Measurements from ENCODE around the gene SORCS3.
"Not testable (repeated sequence)": the region's sequence is repeated elsewhere in the genome, so short reads cannot be mapped to it uniquely, and the experiment has no call there.

The SORCS3 gene

GRCh38 chr10:104690959-104691358 lies 49.9 kb downstream of the SORCS3 start:
- no peak for DNase-seq

GRCh38 chr10:104694074-104694473 lies 53.0 kb downstream of the SORCS3 start:
- no peak for DNase-seq

- DNase-seq: not testable (repeated sequence)
These were observed 62.2 kb downstream of the SORCS3 start for GRCh38 chr10:104703262-104703661.

GRCh38 chr10:104706886-104707285 lies 65.8 kb downstream of the SORCS3 start:
- no peak for DNase-seq

- DNase-seq: no peak
These were observed 66.7 kb downstream of the SORCS3 start for GRCh38 chr10:104707602-104708459.

- DNase-seq: no peak
These were observed 70.2 kb downstream of the SORCS3 start for GRCh38 chr10:104711302-104711721.

- not testable (repeated sequence) for DNase-seq
These were observed 89.5 kb downstream of the SORCS3 start for GRCh38 chr10:104730593-104730992.

GRCh38 chr10:104731192-104731591 lies 90.1 kb downstream of the SORCS3 start:
- DNase-seq: no peak

- no peak for DNase-seq
These were observed 91.1 kb downstream of the SORCS3 start for GRCh38 chr10:104732222-104732621.

GRCh38 chr10:104734433-104734832 lies 93.3 kb downstream of the SORCS3 start:
- DNase-seq: no peak

- DNase-seq: no peak
These were observed 94.1 kb downstream of the SORCS3 start for GRCh38 chr10:104735036-104735756.

GRCh38 chr10:104735757-104736391 lies 94.8 kb downstream of the SORCS3 start:
- DNase-seq: no peak

GRCh38 chr10:104741127-104741526 lies 100.0 kb downstream of the SORCS3 start:
- DNase-seq: no peak

GRCh38 chr10:104744052-104744451 lies 103.0 kb downstream of the SORCS3 start:
- DNase-seq: no peak

- no peak for DNase-seq
These were observed 109.2 kb downstream of the SORCS3 start for GRCh38 chr10:104750291-104750690.

- DNase-seq: no peak
These were observed 121.7 kb downstream of the SORCS3 start for GRCh38 chr10:104762793-104763192.

GRCh38 chr10:104766341-104766740 lies 125.3 kb downstream of the SORCS3 start:
- no peak for DNase-seq

- no peak for DNase-seq
These were observed 126.2 kb downstream of the SORCS3 start for GRCh38 chr10:104767282-104767681.

- no peak for DNase-seq
These were observed 126.7 kb downstream of the SORCS3 start for GRCh38 chr10:104767745-104768144.

GRCh38 chr10:104773105-104773504 lies 132.0 kb downstream of the SORCS3 start:
- no peak for DNase-seq

GRCh38 chr10:104774234-104774633 lies 133.1 kb downstream of the SORCS3 start:
- no peak for DNase-seq

- no peak for DNase-seq
These were observed 136.2 kb downstream of the SORCS3 start for GRCh38 chr10:104777086-104777799.

GRCh38 chr10:104778371-104778770 lies 137.3 kb downstream of the SORCS3 start:
- no peak for DNase-seq

Measured in T-helper 2 cell (primary cell).